Suprapubic skin (tissue), 4 donors: ENCODE results near the gene PLXNB1.

Source experiments
- CTCF ChIP-seq, 2 donors: fragments of 200-600 bp in 1 of 2; fragments of 450-650 bp in 1 of 2; sonication (generic) in 1 of 2; IDR thresholded peaks; one replicate each; pipeline ENCODE4 v1.5.1; 2016 to 2019; ENCODE audit warnings: antibody characterized with exemption in 2 of 2, mild to moderate bottlenecking in 1 of 2, moderate library complexity in 1 of 2
- EP300 ChIP-seq: sonication (generic); formaldehyde crosslinking; IDR thresholded peaks from one replicate; pipeline ENCODE4 v1.6.1; 2017; ENCODE audit warnings: antibody characterized with exemption
- POLR2A ChIP-seq, 2 donors: fragments of 450-650 bp; IDR thresholded peaks; one replicate each; pipeline ENCODE4 v1.6.1; 2017; ENCODE audit warnings: antibody characterized with exemption in 2 of 2, mild to moderate bottlenecking in 2 of 2, moderate library complexity in 2 of 2
- POLR2AphosphoS5 ChIP-seq, 3 donors: sonication (generic); formaldehyde crosslinking; IDR thresholded peaks; one replicate each; pipeline ENCODE4 v1.6.1; 2017; ENCODE audit warnings: antibody characterized with exemption in 3 of 3

GRCh38 chr3:48419597-48419996 is 10.3 kb downstream of the PLXNB1 start:
- TF ChIP-seq CTCF (IDR thresholded peaks at IDR 0.05) (no peak), POLR2A (IDR thresholded peaks at IDR 0.05) (no peak), POLR2AphosphoS5 (IDR thresholded peaks at IDR 0.05) (no peak), EP300 (no peak)
